A172 (cell line): Measurements from ENCODE around the gene MERTK. TPM values are rescaled to one million over a fixed set of nuclear protein-coding genes. Genes with fewer than 3 reads are reported as not detected.
"Not testable (repeated sequence)": the region's sequence is repeated elsewhere in the genome, so short reads cannot be mapped to it uniquely, and the experiment has no call there.

ENCODE experiments used
- DNase-seq: peaks from one replicate; pipeline ENCODE4 v3.0.0-alpha.2; 2015; ENCODE audit warnings: low spot score
- total RNA-seq: library from RNA; depleted of rRNA; stranded (reverse); fragments of >200 nt; shearing (Covaris generic); gene quantifications from 2 replicates; pipeline ENCODE4 v1.2.3, GENCODE V29; 2014

The MERTK gene
- total RNA-seq, 1 experiment from 2014 or later, result 0.10 TPM

- DNase-seq, result not testable (repeated sequence)
Observed at GRCh38 chr2:112040066-112040465, 141.7 kb downstream of the MERTK start.

- DNase-seq, result not testable (repeated sequence)
Observed at GRCh38 chr2:112041460-112041859, 143.1 kb downstream of the MERTK start.

GRCh38 chr2:112045446-112046014, 147.1 kb downstream of the MERTK start:
- no peak for DNase-seq

GRCh38 chr2:112046231-112046630, 147.8 kb downstream of the MERTK start:
- DNase-seq, result no peak

- DNase-seq, result no peak
Observed at GRCh38 chr2:112047537-112048235, 149.3 kb downstream of the MERTK start.

- no peak for DNase-seq
Observed at GRCh38 chr2:112048236-112048592, 149.8 kb downstream of the MERTK start.

GRCh38 chr2:112048887-112049286, 150.5 kb downstream of the MERTK start:
- peak; percentile 70 for DNase-seq

GRCh38 chr2:112050316-112050715, 151.9 kb downstream of the MERTK start:
- DNase-seq, result no peak

- DNase-seq, result peak; percentile 93
Observed at GRCh38 chr2:112053917-112054846, 155.8 kb downstream of the MERTK start.

GRCh38 chr2:112054847-112055729, 156.7 kb downstream of the MERTK start, which contains the start of gene TMEM87B:
TMEM87B (plus strand) TSS chr2:112055269; CDS start chr2:112055592, 323 bp downstream.
- peak; percentile 87 for DNase-seq

- peak; percentile 88 for DNase-seq
Observed at GRCh38 chr2:112055730-112056625, 157.6 kb downstream of the MERTK start.

GRCh38 chr2:112056626-112056987, 158.2 kb downstream of the MERTK start:
- no peak for DNase-seq

GRCh38 chr2:112059671-112060070, 161.3 kb downstream of the MERTK start:
- DNase-seq, result no peak

GRCh38 chr2:112061299-112061698, 162.9 kb downstream of the MERTK start:
- no peak for DNase-seq

GRCh38 chr2:112061840-112062239, 163.4 kb downstream of the MERTK start:
- no peak for DNase-seq

GRCh38 chr2:112062894-112063293, 164.5 kb downstream of the MERTK start:
- no peak for DNase-seq

GRCh38 chr2:112065486-112065885, 167.1 kb downstream of the MERTK start:
- no peak for DNase-seq

GRCh38 chr2:112065966-112066365, 167.6 kb downstream of the MERTK start:
- DNase-seq, result peak; percentile 83

- not testable (repeated sequence) for DNase-seq
Observed at GRCh38 chr2:112069794-112070193, 171.4 kb downstream of the MERTK start.

- DNase-seq, result peak; percentile 49
Observed at GRCh38 chr2:112073875-112074274, 175.5 kb downstream of the MERTK start.
